HG03520 (cell line): ENCODE results near the gene COL5A3.
"Not testable (repeated sequence)": the region's sequence is repeated elsewhere in the genome, so short reads cannot be mapped to it uniquely, and the experiment has no call there.

Source experiments
- ATAC-seq: cut with Tn5 transposase; IDR thresholded peaks from one replicate; pipeline ENCODE4 v1.9.1; 2021; ENCODE audit warnings: mild to moderate bottlenecking, moderate library complexity; ENCODE audit not compliant: unreplicated experiment

Gene COL5A3

DNA sequence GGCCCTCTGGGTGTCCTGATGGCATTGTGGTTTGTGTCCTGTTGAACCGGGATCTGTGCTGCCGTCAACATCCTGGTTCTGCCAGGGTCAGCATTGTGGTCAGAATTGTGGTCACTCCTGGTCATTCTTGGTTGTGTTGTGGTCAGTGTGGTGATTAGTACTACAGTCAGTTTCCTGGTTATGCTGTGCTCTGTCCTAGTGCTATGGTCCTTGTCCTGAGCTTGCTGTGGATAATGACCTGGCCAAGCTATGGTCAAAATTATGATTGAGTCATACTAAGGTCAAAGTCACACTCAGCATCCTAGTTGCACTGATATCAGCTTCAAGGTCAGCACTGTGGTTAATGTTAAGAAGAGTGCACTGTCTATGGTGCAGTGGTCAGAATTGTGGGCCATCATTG, 69.5 kb downstream of the COL5A3 start:
- no peak for ATAC-seq

GRCh38 chr19:9939301-9939913, 70.9 kb downstream of the COL5A3 start:
- ATAC-seq = no peak

DNA sequence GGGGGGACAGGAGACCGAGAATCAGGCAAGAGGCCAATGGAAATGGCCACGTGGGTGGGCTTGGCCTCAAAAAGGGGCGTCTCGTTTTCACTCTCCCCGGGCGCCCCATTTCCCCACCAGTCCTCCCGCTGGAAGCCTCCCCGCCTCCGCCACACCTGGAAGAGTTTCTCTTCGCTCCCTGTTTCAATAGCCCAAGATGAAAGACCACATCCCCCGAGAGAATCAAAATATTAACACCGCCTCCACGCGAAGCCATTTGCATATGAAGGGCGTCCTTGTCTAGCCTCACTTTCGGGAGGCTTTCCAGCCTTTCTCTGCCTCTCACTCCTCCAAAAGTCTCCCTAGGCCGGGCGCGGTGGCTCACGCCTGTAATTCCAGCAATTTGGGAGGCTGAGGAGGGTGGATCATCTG, 73.3 kb downstream of the COL5A3 start:
- ATAC-seq = no peak

- no peak for ATAC-seq
These were observed 73.8 kb downstream of the COL5A3 start, which contains the start of gene OLFM2 for GRCh38 chr19:9936326-9937000. TSS of gene OLFM2 (minus strand) at chr19:9936515. CDS start at chr19:9936366, 149 bp downstream.

DNA sequence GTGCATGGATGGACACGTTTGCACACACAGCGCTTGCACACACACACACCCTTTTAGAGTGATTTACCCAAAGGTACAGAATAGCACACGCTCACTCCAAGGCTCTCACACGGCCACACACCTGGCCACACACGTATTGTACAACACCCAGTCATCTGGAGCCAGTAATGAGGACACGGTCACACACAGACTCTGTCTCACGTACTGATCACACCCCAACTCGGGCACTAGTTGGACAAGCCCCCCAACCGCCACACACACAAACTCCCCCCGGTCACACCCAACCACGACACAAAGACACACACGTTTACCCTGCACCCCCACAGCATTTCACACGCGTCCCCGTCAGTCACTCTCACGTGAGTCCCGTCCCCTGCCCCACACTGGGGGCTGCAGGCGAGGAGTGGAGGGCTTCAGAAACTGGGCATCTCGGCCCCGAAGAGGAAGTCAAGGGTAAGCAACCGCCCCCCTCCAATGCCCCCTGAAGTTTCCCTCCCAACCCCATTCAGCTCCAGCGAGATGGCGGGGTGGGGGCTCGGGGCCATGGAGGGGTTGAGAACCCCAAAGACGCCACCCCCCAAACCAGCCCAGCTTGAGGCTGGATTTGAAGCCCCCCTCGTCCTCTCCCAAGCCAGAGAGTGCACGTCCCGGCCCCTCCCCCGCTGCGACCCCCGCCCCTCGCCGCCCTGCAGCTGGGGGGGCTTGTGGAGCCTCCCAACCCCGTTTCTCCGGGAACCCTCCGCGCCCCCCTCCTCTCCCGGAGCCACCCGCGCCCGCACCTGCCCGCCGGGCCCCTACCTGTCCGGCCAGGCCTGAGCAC, 74.6 kb downstream of the COL5A3 start:
- no peak for ATAC-seq

GRCh38 chr19:9934132-9934950, 76.0 kb downstream of the COL5A3 start:
- no peak for ATAC-seq

- no peak for ATAC-seq
These were observed 77.5 kb downstream of the COL5A3 start for GRCh38 chr19:9932835-9933234.

GRCh38 chr19:9931629-9932028, 78.7 kb downstream of the COL5A3 start:
- no peak for ATAC-seq

- ATAC-seq = no peak
These were observed 86.9 kb downstream of the COL5A3 start for GRCh38 chr19:9923440-9923839.

DNA sequence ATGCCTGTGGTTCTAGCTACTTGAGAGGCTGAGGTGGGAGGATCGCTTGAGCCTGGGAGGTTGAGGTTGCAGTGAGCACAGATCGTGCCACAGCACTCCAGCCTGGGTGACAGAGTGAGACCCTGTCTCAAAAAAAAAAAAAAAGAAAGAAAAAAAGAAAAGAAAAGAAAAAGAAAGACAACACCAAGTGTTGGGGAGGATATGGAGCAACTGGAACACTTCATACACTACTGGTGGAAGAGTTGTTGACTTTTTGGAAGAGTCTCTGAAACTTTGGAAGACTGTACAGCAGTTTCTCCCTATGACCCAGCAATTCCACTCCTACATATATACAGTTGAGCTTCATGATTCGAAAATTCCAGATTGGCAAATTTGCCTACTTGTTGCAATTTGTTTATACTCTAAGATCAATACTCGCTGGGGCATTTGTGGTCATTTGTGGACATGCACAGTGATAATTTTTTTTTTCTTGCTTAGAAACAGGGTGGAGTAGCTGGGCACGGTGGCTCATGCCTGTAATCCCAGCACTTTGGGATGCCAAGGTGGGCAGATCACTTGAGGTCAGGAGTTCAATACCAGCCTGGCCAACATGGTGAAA, 87.4 kb downstream of the COL5A3 start:
- ATAC-seq = not testable (repeated sequence)

- ATAC-seq = no peak
These were observed 93.0 kb downstream of the COL5A3 start for GRCh38 chr19:9917321-9917720.

DNA sequence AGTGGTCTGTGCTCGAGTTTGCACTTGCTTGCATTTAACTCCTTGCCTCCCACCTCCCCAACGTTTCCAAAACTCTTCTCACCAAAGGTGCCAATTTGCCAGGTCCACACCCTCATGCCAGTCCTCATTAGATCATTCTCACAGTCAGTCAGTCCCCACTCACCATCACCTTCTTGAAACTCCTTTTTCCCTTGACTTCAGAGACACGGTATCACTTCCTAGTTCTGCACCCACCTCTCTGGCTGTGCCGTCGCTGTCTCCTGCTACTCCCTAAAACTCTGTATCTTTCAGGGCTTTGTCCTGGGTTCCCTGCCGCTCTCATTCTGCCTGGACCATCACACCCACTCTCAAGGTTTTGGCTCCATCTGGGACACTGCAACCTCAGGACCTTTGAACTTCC, 93.6 kb downstream of the COL5A3 start:
- no peak for ATAC-seq

DNA sequence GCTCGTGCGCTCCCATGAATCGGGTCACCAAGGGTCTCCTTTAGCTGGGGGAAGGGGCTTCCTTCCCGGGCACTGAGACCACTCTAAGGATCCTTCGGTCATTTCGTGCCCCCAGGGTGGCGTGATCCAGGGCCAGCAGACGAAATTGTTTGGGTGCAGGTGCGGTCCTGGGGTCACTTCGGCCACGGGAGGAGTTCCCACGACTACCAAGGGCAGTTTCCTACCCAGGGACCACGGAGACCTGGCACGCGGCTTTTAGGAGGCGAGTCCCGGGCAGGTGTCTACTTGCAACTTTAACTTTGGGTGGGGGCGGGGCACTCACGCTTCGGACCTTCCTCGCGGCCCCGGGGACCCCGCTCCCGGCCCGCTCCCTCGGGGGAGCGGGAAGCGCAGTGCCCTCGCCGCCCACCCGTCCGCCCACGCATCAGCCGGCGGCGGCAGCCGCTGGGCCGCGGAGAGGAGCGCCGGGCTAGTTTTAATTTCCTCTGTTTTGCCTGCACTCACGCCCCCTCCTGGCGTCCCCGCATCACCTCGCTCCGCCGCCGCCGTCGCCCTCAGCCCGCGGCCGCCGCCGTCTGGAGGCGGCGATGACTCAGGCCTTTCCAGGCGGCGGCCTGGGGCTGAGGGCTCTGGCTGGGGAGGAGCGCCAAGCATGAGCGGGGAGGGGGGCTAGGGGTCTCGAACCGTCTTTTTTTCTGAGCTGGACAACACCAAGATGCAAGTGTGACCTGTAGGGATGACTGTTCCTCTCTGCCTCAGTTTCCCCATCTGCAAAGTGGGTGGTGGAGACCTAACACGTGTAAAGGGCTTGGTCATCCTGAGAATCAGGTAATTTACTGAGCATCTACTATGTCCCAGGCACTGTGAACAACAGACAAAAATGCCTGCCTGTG, 95.7 kb downstream of the COL5A3 start:
- no peak for ATAC-seq

GRCh38 chr19:9914001-9914314, 96.3 kb downstream of the COL5A3 start:
- ATAC-seq = no peak

DNA sequence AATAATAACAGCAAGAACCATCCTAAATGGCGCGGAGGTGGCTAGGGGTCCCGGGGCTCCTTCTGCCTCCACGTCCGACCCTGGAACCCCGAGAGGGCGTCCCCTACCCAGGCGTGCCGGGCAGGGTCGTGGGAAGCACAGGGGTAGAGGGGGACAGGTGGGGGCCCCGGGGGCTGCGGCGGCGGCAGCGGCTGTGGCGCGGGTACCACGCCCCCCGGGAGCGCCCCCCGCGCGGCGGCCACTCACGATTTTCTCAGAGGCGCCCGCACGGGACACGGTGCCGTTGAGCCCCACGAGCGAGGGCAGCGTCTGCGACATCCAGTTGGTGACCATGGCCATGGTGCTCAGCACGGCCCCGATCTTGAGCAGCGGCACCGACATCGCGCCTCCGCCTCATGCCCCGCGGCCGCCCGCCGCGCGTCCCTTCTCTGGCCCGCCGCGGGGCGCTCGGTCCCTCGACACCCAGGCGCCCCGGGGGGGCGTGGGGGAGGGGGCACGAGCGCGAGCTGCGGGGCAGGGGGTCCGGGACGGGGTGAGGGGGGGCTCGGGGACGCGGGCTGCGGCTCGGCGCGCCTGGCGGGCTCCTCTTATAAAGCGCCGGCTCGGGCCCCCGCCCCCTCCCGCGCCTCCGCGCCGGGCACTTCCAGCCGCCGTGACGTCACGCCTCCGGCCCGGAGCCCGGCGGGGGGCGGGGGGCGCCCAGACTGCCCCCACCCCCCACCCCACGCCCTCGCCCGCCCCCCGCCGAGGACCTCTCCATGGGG, 96.9 kb downstream of the COL5A3 start:
- ATAC-seq = no peak

- no peak for ATAC-seq
These were observed 97.6 kb downstream of the COL5A3 start for GRCh38 chr19:9912551-9913236.

GRCh38 chr19:9911524-9912185, 98.6 kb downstream of the COL5A3 start:
- ATAC-seq = no peak

- ATAC-seq = no peak
These were observed 99.7 kb downstream of the COL5A3 start for GRCh38 chr19:9910625-9911024.
